ENCODE results near the gene THAP8.

DNA sequence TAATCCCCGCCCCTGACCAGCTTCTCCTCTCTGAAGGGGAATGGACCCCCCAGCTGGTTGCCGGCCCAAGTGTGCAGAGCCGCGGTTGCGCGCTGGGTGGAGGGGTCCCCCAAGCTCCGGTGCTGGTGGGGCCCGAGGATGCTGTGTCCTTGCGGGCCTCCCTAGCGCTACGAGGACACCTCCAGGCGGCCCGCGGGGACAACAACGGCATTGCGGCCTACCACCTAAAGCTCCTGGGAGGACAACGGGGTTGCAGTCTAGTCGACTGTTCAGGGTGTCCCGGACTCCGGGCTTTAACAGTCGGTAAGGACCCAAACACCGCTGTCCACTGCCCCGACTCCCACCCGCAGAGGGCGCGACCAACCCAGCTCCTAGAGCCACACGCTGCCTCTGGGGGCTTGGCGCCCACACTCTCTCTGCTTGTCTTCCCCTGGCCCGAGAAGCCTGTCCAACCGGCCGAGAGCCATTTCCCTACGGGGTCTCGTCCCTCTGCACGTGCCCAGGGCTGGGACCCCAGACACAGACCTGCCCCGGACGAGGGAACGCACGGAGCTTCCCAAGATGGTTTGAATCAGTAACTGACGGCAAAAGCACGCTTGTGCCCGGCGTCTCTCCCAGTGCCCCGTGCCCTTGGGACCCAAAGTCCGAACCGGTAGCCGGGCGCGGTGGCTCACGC lies 60.0 kb downstream of the THAP8 start:
- TF ChIP-seq, protein P1, sequence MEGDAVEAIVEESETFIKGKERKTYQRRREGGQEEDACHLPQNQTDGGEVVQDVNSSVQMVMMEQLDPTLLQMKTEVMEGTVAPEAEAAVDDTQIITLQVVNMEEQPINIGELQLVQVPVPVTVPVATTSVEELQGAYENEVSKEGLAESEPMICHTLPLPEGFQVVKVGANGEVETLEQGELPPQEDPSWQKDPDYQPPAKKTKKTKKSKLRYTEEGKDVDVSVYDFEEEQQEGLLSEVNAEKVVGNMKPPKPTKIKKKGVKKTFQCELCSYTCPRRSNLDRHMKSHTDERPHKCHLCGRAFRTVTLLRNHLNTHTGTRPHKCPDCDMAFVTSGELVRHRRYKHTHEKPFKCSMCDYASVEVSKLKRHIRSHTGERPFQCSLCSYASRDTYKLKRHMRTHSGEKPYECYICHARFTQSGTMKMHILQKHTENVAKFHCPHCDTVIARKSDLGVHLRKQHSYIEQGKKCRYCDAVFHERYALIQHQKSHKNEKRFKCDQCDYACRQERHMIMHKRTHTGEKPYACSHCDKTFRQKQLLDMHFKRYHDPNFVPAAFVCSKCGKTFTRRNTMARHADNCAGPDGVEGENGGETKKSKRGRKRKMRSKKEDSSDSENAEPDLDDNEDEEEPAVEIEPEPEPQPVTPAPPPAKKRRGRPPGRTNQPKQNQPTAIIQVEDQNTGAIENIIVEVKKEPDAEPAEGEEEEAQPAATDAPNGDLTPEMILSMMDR (conservative IDR thresholded peaks at IDR 0.05; ENCODE audit: low read depth, low read length) = no peak
- no peak for TF ChIP-seq EZH2phosphoT487 (IDR thresholded peaks at IDR 0.05; ENCODE audit: borderline replicate concordance, low read length)

Data from PC-3 (cell line).